Melanocyte of skin (primary cell): ENCODE data around the gene PLXDC1. TPM values are rescaled to one million over a fixed set of nuclear protein-coding genes. Genes with fewer than 3 reads are reported as not detected.

ENCODE experiments used
- small RNA-seq, 2 donors: library from RNA; depleted of rRNA; stranded (forward); fragments of <200 nt; gene quantifications; one replicate each; pipeline ENCODE3, GENCODE V24; 2012
- total RNA-seq, 2 donors: library from RNA; depleted of rRNA; stranded (reverse); fragments of >200 nt; gene quantifications; 2 replicates each; pipeline ENCODE4 v1.2.3, GENCODE V29; 2012

The PLXDC1 gene
- under 1 TPM; 0.34 to 0.67 TPM for total RNA-seq

GRCh38 chr17:39151150-39151942, at the start of gene PLXDC1:
Gene PLXDC1, minus strand, starts transcription at chr17:39151637. Its CDS starts 200 bp downstream, at chr17:39151437.

GRCh38 chr17:39200070-39200879, 48.8 kb upstream of the PLXDC1 start, which contains the start of gene RPL19:
Gene RPL19, plus strand, starts transcription at chr17:39200283. Its CDS starts 62 bp downstream, at chr17:39200345.

GRCh38 chr17:39197380-39198185, 46.1 kb upstream of the PLXDC1 start, which contains the start of gene CACNB1:
Gene CACNB1, minus strand, starts transcription at chr17:39197669. Its CDS starts 174 bp downstream, at chr17:39197495.

GRCh38 chr17:39165841-39166349, 14.5 kb upstream of the PLXDC1 start, which contains the start of gene ARL5C:
Gene ARL5C, minus strand, starts transcription at chr17:39166161. Its CDS starts 401 bp downstream, at chr17:39165760.

Small RNA genes lying within 50 kb of the gene (small RNA-seq; reads per million reads assigned to genes)
- 0 reads per million in 2 donors for gene AC091178.1

Other genes starting within 250 kb of the PLXDC1 start
- under 1 TPM in 1 of 2 donors, not detected in 1; under 0.01 TPM for gene FBXO47, start 184.2 kb downstream of the PLXDC1 start, total RNA-seq
- gene ARL5C, start 14.5 kb upstream of the PLXDC1 start, total RNA-seq, result not detected
- 1 to 10 TPM; 3.1 to 3.7 TPM for gene CACNB1, start 46.0 kb upstream of the PLXDC1 start, total RNA-seq
- 1,000 to 10,000 TPM; 1,145 to 1,646 TPM for gene RPL19, start 48.6 kb upstream of the PLXDC1 start, total RNA-seq
- not detected for gene STAC2, start 74.3 kb upstream of the PLXDC1 start, total RNA-seq
- 10 to 100 TPM in 1 of 2 donors, 1 to 10 TPM in 1; 7.0 to 12.0 TPM for gene FBXL20, start 250.0 kb upstream of the PLXDC1 start, total RNA-seq